Stromal cell of bone marrow (primary cell): Measurements from ENCODE around the gene SH3RF1.
A peak's percentile ranks its signal among the peaks of the same experiment; 100 is the strongest.
"Not testable (repeated sequence)": the region's sequence is repeated elsewhere in the genome, so short reads cannot be mapped to it uniquely, and the experiment has no call there.

Source experiments
- DNase-seq: peaks from one replicate; pipeline ENCODE4 v3.0.0-alpha.2; 2012; ENCODE audit warnings: low read depth

SH3RF1 gene

DNA sequence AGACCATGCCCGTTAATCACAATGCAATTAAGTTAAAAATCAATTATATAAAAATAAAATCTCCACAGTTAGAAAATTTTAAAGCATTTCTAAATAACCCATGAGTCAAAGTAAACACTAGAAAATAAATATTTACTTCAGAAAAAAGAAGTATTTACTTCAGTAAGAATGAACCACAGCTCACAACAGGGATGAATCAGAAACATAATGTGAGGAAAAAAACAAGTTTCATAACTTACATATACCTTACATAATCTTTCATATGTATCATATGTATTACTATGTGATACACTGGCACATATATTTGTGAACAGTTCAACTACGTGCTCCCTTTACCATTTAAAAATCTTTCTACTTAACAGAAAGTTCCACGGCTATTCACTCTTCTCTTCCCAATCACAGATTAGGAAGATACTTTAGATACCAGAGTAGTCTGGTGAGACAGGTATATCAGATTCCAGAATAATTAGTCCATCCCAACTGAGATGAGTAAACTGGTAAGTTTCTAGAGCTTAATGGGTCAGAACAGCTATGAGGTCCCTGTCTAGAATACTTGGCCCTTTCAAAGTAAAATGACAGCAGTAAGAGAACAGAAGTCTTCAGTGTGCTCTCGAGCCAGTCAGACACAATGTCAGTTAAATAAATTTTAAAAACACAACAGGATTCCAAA is 70.3 kb downstream of the SH3RF1 start:
- DNase-seq: no peak

DNA sequence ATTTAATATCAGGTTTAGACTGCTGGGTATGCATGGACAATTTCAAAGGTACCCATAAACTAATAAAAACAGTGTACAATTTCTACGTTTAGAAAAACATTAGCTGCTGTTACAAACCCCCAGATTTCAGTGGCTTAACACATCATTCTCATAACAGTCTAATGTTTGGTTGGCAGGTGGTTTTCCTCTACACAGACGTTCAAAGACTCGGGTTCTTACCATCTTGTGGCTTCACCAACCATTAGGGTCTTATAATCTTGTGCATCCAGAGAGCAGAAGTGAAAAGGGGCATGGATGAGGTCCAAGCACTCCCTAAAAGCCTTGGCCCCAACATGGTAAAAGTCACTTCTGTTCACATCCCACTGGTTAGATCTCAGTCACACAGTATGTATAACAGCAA is 71.6 kb downstream of the SH3RF1 start:
- DNase-seq: no peak

DNA sequence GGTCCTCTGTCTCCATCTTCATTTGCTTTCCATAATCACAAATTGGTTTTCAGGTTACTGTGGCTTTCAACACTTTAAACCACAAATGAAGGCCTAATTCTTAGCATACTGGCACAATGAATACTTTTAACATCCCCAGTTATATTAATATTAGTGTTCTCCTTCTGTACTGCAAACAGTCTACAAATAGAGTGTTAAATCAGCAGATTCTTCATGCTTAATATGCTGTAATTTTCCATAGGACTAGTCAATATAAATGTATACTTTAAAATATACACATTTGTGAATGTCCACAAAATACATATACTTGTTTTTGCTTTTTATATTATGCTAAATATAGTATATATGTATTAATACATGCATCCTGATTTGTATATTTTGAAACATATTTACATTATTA is 72.6 kb downstream of the SH3RF1 start:
- no peak for DNase-seq

DNA sequence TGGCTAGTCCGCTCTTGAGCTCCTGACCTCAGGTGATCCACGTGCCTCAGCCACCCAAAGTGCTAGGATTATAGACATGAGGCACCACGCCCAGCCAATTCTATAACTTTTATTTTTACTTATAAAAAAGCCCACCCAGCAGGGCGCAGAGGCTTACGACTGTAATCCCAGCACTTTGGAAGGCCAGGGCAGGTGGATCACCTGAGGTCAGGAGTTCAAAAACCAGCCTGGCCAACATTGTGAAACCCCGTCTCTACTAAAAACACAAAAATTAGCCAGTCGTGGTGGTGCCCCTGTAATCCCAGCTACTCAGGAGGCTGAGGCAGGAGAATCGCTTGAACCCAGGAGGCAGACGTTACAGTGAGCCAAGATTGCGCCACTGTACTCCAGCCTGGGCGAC is 73.5 kb downstream of the SH3RF1 start:
- DNase-seq: not testable (repeated sequence)

DNA sequence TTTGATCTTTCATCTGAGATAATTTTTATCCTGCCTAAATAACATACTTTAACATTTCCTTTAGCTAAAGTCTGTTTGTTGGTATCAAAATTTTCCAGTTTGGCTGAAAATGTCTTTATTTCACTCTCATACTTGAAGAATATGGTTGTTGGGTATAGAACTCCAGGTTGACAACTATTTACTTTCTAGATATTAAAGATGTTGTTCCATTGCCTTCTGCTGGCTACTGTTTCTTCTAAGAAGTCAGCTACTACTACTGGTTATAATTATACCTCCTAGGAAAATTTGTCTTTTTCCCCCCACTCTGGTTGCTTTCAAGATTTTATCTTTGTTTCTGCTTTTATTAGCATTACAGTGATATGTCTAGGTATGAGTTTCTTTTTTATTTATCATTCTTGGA is 75.7 kb downstream of the SH3RF1 start:
- DNase-seq: no peak

DNA sequence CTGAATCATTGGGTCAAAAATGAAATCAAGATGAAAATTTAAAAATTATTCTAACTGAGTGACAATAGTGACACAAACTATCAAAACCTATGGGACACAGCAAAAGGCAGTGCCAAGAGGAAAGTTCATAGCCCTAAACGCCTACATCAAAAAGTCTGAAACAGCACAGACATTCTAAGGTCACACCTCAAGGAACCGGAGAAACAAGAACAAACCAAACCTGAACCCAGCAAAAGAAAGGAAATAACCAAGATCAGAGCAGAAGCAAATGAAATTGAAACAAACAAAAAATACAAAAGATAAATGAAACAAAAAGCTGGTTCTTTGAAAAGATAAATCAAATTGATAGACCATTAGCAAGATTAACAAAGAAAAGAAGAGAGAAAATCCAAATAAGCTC is 80.8 kb downstream of the SH3RF1 start:
- not testable (repeated sequence) for DNase-seq

DNA sequence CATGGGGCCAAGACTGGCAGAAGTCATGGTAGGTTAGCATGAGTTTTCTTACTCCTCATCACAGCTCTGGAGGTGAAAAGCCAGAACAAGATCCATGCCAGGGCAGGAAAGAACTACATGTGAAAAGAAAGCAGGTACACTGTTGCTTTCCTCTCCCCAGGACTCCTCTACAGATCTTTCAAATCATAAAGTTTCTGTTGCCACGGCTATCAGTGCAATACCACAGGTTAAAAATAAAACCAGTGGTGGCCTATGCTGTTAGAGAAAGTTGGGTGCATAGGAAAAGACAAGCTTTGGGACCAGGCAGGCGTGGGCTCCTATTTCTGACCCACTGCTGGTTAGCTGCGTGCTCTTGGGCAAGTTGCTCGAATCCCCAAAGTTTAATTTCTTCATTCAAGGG is 81.4 kb downstream of the SH3RF1 start:
- DNase-seq: no peak

DNA sequence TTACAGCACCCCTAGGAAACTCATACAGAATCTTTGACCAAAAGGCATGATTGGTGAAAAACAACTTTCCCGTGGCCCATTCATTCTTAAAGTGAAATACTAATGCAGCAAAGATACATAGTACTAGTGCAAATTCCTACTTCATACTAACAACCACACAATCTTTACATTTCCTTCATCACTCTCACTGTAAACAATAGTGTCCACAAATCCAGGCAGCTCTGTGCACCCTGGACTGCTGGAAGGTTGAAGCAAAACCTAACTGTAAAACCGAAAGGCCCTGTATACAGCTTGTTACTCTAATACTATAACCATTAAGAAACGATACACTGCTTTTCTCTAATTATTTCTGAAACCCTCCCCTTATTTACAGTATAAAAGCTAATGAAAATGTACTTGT is 82.6 kb downstream of the SH3RF1 start:
- DNase-seq: no peak

DNA sequence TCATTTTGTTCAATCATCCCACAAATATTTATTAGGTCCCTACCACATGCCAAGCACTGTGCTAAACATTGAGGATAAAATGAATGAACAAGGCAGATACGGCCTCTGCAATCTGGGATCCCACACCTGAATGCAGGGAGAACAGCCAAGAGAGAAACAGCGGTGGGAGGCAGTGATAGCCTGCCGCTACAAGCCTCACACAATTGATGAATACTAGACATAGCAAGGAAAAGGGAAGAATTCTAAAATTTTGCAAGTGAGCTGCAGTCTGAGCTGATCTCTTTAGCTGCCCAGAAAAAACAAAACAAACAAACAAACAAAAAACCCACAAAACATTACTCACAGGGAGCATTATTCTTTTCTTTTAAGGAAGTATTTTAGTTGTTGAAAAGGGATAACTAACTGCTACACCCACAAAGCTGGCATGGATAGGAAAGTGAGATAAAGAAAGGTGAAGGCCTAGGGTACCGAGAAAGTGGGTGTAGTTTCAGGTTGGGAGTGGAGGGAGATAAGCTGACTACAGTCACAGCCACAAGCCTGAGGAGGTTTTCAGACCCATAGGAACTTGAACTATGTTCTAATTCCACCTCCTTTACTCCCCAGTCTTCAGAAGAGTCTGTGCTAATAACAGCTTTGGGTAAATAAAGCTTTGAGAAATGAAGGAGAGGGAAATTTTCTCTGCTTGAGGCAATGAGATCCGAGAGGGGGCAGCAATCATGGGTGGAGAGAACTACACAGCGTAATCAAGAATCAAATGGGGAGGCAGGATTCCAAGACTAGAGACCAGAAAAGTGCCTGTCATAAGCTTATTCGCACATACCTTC is 85.4 kb downstream of the SH3RF1 start:
- no peak for DNase-seq

DNA sequence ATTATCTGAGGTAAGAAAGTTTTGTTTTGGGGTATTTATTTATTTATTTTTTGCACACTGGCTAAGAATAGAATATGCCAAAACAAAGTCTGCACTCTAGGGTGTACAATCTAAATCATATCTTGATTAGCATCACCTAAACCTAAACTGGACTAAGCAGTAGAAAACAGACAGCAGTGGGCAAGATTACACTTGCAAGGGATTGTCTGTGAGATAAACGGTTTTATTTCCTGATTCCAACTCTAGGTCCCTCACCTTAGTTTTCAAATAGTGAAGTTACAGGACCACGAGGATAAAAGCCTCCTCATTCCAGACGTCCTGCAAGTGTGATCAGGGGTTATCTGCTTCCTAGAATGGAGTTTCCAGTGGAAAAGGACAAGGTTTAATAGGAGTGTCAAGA is 86.1 kb downstream of the SH3RF1 start:
- DNase-seq: no peak

DNA sequence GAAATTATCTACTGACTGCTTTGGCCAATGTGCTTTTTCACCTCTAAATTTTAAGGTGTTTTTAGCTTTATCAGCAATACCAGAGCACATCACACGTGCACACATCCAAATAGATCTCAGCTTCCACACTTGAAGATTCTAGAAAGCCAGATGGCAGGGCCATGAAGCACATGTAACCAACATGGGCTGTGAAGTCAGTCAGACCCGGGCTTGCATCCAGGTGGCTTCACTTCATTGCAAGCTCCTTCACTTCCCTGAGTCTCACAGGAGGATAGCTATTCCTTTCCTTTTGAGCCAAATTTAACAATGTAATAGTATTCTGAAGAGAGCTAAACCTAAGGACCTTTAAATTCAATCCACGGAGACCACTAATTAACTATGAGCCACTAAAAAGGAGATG is 86.5 kb downstream of the SH3RF1 start:
- no peak for DNase-seq

DNA sequence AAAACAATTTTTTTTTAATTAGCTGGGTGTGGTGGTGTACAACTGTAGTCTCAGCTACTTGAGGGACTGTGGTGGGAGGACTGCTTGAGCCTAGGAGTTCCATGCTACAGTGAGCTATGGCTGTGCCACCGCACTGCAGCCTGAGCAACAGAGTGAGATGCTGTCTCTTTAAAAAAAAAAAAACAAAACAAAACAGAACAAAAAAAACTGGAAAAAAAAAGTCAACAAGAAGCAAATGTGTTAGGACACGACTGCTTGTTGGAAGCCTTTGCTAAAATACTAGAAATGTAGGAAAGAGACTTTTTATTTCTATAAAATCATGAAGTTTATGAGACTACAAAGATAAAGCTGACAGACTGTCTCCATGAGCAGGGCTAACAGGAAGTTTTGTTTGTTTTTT is 87.2 kb downstream of the SH3RF1 start:
- no peak for DNase-seq

DNA sequence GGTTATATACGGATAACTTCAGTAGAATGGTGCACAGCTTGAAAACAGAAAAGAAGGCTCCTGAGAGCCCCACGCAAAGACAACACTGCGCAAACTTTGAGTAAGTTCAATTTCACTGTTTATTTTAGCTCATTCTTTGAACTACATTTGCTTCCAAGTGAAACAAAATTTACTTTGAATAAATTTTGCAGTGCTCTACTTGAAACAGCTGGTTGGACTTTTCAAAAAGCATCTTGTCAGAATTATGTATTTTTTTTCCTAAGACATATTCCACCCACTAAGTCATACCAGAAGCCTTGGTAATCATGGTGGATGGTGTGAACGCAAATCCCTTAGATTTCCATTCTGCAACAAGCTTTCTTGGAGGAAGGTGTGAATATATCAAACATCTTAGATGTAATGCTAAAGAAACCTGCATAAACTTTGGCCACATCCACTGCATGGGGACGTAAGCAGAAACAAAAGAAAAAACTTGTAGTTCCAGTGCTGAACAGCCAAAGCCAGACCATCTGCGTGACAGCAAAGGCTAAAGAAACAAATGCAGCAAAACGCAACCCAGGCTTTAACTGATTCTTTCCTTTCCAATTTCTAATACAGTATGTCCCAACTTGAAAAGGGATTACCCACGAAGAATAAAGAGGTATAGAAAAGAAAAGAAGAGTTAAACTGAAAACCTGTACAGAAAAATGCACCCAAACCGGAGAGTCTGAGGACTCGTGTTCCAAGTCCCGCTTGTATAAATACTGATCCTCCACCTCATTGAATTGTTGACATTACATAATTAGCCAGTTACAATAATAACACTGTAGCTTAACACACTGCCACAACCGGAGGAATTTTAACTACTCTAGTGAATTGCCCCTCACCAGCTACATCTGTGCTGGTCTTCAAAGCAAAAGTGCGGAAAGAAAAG is 90.9 kb downstream of the SH3RF1 start:
- no peak for DNase-seq

DNA sequence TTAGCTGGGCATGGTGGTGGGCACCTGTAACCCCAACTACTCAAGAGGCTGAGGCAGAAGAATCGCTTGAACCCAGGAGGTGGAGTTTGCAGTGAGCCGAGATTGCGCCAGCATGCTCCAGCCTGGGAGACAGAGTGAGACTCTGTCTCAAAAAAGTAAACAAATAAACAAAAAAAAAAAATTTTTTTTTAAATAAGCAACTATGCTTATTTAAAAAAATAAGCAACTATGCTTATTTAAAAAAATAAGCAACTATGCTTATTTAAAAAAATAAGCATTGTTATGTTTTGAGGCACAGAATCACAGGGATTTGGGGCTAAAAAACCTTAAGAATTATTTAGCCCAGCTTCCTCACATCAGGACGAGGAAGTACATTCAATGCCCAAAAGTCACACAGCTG is 92.7 kb downstream of the SH3RF1 start:
- not testable (repeated sequence) for DNase-seq

DNA sequence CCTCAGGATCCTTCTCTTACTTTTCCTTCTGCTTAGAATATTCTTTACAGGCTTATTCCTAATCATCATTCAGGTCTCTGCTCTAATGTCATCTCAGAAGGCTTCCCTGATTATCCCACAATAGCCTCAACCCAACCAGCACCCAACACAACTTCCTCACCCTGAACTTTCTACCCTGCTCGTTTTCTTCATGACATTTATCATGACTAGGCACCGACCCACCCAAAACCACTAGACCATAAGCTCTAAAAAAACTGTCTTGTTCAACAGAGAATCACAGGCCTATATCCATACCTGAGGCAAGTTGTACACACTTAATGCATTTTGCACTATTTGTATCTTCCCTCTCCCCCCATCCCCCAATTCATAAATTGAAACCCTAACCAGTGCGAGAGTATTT is 95.3 kb downstream of the SH3RF1 start:
- DNase-seq: no peak

DNA sequence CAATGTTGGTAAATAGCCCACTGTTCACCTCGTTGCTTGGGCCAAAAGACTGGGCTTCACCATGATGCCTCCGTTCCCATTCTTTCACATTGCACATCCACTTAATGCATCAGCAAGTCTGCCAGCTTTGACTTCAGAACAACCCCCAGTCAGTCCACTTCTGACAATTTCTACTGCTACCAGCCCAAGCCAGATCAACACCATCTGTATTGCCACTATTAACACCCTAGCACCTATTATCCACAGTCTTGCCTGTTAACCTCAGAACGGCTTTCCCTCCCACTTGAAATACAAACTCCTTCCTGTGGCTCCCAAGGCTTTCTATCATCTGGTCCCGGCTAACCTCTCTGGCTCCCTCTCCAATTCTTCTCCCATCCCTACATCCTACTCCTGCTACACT is 95.7 kb downstream of the SH3RF1 start:
- no peak for DNase-seq

DNA sequence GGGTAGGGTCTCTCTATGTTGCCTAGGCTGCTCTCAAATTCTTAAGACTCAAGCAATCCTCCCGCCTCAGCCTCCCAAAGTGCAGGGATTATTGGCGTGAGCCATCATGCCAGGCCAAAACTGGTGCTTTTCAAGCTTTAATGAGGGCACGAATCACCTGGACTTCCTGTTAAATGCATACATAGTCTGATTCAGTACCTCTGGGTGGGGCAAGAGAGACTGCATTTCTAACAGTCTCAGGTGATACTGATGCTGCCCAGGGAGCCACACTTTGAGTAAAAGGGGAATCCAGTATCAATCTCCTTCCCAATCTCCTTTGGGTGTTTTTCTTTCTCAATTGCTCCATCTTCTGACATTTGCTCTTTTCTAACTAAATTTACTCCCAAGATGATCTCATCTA is 96.5 kb downstream of the SH3RF1 start:
- no peak for DNase-seq

DNA sequence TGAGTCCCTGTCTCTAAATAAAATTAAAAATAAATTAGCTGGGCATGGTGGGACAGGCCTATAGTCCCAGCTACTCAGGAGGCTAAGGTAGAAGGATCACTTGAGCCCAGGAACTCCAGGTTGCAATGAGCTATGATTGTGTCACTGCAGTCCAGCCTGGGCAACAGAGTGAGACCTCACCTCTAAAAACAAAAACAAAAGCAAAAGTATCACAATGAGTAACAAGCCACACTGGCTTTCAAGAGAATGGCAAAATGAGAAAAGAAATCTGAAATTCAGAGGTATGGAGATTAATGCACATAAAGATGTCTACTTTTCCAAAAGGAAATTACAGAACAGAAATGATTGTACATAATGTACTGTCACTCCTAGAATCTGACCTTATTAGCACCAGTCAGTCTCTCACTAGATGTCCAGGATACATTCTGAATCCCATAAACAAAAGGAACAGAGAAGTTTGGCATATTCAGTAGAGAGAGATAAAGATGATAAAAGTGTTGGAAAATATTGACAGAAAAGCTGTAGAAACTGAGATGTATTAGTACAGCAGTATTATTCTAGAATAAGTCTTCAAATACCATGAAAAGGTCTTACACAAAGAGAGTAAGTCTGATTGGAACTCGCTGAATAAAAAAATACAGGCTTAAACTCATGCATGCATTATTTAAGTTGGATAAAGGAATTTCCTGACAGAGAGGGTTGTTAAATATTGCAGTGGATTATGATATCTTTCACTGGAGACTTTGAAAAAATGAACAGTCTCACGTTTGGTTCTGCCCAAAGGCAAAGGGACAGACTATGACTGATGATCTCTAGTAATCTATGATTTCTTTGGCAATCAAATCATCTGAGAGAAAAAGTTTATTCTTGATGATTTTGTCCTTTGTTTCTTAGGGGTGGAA is 102.5 kb downstream of the SH3RF1 start:
- no peak for DNase-seq

DNA sequence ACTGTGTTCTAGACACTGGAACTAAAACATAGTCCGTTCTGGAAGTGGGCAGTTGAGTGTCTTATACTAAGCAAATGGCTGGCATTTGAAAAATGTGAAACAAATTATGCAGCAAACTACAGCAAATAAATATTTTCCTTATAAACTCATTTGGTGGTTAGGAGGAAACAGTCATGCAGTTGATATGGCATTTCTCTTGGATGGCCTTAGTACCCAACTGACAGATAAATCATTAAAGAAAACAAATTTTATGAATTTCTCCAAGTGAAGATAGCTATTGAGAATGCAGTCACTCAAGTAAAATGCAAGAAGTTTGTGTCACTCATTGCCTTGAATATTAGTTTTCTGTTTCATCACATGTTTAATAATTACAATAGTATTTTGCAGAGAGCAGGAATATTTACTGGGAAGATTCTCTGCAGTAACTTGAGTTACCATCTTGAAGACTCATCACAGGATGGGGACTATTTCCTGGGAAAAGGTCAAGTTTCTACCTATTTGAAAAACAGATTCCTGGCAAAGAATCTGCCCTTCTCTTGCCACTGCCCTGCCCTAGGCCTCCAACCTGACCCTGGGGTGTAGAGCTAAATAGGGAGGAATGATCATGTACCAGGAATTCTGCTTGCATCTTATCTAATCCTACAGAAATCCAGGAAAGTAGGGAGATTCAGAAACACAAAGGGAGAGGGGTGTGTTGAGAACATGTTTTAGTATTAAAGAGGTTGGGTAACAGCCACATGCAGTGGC is 105.9 kb downstream of the SH3RF1 start:
- peak; percentile 19 for DNase-seq

DNA sequence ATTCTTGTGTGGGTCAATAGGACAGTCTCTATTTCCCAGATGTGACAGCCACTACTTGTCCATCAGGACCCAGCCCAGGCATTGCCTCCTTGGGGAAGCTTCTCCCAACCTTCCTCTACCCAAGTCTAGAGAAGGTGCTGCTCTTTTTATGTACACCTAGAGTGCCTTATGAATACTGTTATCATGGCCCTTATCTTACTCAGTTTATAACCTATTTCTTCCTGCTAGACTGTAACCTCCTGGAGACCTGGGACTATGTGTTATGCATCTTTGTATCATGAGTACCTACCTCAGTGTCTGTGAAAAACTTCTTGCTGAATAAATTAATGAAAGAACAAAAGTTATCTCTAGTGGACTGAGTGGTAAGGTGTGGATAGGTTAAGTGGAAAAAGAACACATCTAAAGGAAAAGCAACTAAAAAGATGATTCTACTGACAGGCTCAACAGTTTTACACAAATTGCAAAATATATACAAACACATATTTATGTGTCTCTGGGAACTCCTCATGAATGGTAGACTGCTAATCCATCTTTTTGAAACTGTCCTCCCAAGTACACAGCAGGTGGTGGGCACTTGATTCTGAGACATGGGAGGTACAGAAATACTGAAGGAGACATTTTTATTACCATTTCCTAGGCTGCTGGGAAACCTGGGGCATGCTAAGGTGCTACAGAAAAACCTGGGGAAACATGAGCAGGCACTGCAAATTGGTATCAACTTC is 106.6 kb downstream of the SH3RF1 start:
- DNase-seq: no peak
